ENCODE results near the gene IGIP. TPM values are rescaled to one million over a fixed set of nuclear protein-coding genes. Genes with fewer than 3 reads are reported as not detected.
A peak's percentile ranks its signal among the peaks of the same experiment; 100 is the strongest.

Gene IGIP
- total RNA-seq, 3 donors from 2014 or later (not counting 1 experiment from before 2014, with no cell fraction given), result 2.2 to 4.0 (median 4.0) TPM

DNA sequence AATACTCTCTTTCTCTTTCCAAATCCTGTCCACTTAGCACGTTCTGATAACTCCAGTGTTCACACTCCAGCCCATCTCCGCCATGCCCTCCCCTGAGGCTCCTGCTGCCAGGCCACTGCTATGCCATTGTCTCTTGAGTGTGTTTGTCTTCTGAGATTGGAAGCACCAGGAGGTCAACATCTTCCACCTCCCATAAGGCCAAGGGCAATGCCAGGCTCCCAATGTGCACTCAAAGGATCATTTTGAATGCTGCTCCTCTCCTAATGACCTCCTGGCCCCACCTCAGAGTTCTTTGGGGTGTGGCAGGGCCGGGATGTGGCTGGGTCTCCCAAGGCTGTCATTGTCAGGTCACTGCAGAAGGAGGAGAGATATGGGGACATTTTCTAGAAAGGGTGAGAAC, 19.5 kb downstream of the IGIP start:
- intact Hi-C loops (cut with micrococcal nuclease), result no loop called here
- no peaks in the 10 kb centered on the region for H3K36me3 Mint-ChIP-seq
- H3K4me1 Mint-ChIP-seq, result peaks cover 8 to 28% of the 10 kb centered on the region in 2 donors
- peaks cover 14% of the 10 kb centered on the region for H3K4me1 ChIP-seq (ENCODE audit: control insufficient read depth, insufficient read depth, low read length)
- no peaks in the 10 kb centered on the region for H3K9me3 Mint-ChIP-seq
- H3K27me3 Mint-ChIP-seq (ENCODE audit: low read depth in 2 of 2), result peaks cover 29% of the 10 kb centered on the region in 2 donors
- peak overlapping the region; percentile 45 for H3K4me3 Mint-ChIP-seq
- no peaks in the 10 kb centered on the region for H3K36me3 ChIP-seq (ENCODE audit: control insufficient read depth, insufficient read depth, low read length)
- H3K9me3 ChIP-seq (ENCODE audit: control insufficient read depth, insufficient read depth, low read length), result no peaks in the 10 kb centered on the region
- no peak for ATAC-seq
- H3K27ac ChIP-seq (ENCODE audit: low read length), result no peak overlapping the region
- WGBS (ENCODE audit: insufficient coverage), result 89% methylated on average over 3 of the region's 3 CpGs
- no peak overlapping the region for H3K27ac Mint-ChIP-seq
- peaks cover 18% of the 10 kb centered on the region for H3K27me3 ChIP-seq (ENCODE audit: control insufficient read depth, insufficient read depth, low read length)
- no peak for DNase-seq
- H3K4me3 ChIP-seq (ENCODE audit: low read length), result no peak overlapping the region
- TF ChIP-seq CTCF (IDR thresholded peaks at IDR 0.05), result no peak

- no peak overlapping the region for H3K4me3 Mint-ChIP-seq
- intact Hi-C loops (cut with micrococcal nuclease), result no loop called here
- H3K27me3 ChIP-seq (ENCODE audit: control insufficient read depth, insufficient read depth, low read length), result peaks cover 18% of the 10 kb centered on the region
- no peaks in the 10 kb centered on the region for H3K9me3 ChIP-seq (ENCODE audit: control insufficient read depth, insufficient read depth, low read length)
- whole genome bisulfite sequencing (ENCODE audit: insufficient coverage), result 4% methylated on average over 63 of the region's 64 CpGs
- peak; percentile 55 to 77 (median 76) for ATAC-seq
- no peak overlapping the region for H3K27ac Mint-ChIP-seq
- H3K27me3 Mint-ChIP-seq (ENCODE audit: low read depth in 2 of 2), result peaks cover 29% of the 10 kb centered on the region in 2 donors
- H3K36me3 ChIP-seq (ENCODE audit: control insufficient read depth, insufficient read depth, low read length), result no peaks in the 10 kb centered on the region
- peaks cover 8 to 28% of the 10 kb centered on the region in 2 donors for H3K4me1 Mint-ChIP-seq
- no peaks in the 10 kb centered on the region for H3K9me3 Mint-ChIP-seq
- H3K4me3 ChIP-seq (ENCODE audit: low read length), result no peak overlapping the region
- peak; percentile 45 for TF ChIP-seq CTCF (IDR thresholded peaks at IDR 0.05)
- H3K4me1 ChIP-seq (ENCODE audit: control insufficient read depth, insufficient read depth, low read length), result peaks cover 14% of the 10 kb centered on the region
- H3K36me3 Mint-ChIP-seq, result no peaks in the 10 kb centered on the region
- peak; percentile 54 to 75 for DNase-seq
- no peak overlapping the region for H3K27ac ChIP-seq (ENCODE audit: low read length)
These were observed 20.2 kb downstream of the IGIP start for GRCh38 chr5:140145818-140146522.

- Mint-ChIP-seq H3K27me3 (ENCODE audit: low read depth in 2 of 2) (peaks cover 29% of the 10 kb centered on the region in 2 donors), H3K27ac (no peak overlapping the region), H3K36me3 (no peaks in the 10 kb centered on the region), H3K9me3 (no peaks in the 10 kb centered on the region), H3K4me1 (peaks cover 8 to 28% of the 10 kb centered on the region in 2 donors), H3K4me3 (peak overlapping the region; percentile 28)
- intact Hi-C loops (cut with micrococcal nuclease), result no loop called here
- TF ChIP-seq CTCF (IDR thresholded peaks at IDR 0.05), result no peak
- 32% methylated on average over 14 of the region's 14 CpGs for WGBS (ENCODE audit: insufficient coverage)
- Histone ChIP-seq H3K4me3 (ENCODE audit: low read length) (no peak overlapping the region), H3K27ac (ENCODE audit: low read length) (no peak overlapping the region), H3K9me3 (ENCODE audit: control insufficient read depth, insufficient read depth, low read length) (no peaks in the 10 kb centered on the region), H3K4me1 (ENCODE audit: control insufficient read depth, insufficient read depth, low read length) (peaks cover 14% of the 10 kb centered on the region), H3K36me3 (ENCODE audit: control insufficient read depth, insufficient read depth, low read length) (no peaks in the 10 kb centered on the region), H3K27me3 (ENCODE audit: control insufficient read depth, insufficient read depth, low read length) (peaks cover 18% of the 10 kb centered on the region)
- no peak for DNase-seq
- no peak for ATAC-seq
These were observed 20.7 kb downstream of the IGIP start for GRCh38 chr5:140146523-140146842.

DNA sequence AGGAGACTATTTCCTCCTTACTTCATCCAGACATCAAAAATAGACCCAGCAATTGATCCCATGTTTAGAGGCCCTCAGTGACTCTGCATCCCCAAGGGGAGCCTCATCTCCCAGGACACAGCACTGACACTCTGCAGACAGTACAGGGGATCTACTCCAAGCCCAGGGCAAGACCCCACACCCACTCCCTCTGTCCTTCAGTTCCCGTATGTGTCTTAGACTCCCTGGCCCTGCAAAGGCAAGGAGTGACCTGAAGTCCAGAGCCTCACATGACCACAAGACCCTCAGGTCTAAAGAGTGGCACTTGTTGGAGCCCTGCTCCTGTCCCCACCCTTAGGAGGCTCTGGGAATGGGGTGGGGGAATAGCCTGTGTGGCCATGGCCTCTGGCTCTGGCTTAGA, 21.7 kb downstream of the IGIP start:
- Mint-ChIP-seq H3K9me3 (no peaks in the 10 kb centered on the region), H3K4me3 (no peak overlapping the region), H3K4me1 (peaks cover 8 to 34% of the 10 kb centered on the region in 2 donors), H3K36me3 (no peaks in the 10 kb centered on the region), H3K27ac (no peak overlapping the region), H3K27me3 (ENCODE audit: low read depth in 2 of 2) (peaks cover 29% of the 10 kb centered on the region in 2 donors)
- 94% methylated on average over 1 of the region's 1 CpG for WGBS (ENCODE audit: insufficient coverage)
- DNase-seq, result no peak
- no peak for ATAC-seq
- no peak overlapping the region for H3K4me3 ChIP-seq (ENCODE audit: low read length)
- intact Hi-C loops (cut with micrococcal nuclease), result no loop called here
- H3K27me3 ChIP-seq (ENCODE audit: control insufficient read depth, insufficient read depth, low read length), result peaks cover 18% of the 10 kb centered on the region
- no peaks in the 10 kb centered on the region for H3K9me3 ChIP-seq (ENCODE audit: control insufficient read depth, insufficient read depth, low read length)
- H3K4me1 ChIP-seq (ENCODE audit: control insufficient read depth, insufficient read depth, low read length), result peaks cover 16% of the 10 kb centered on the region
- H3K27ac ChIP-seq (ENCODE audit: low read length), result no peak overlapping the region
- TF ChIP-seq CTCF (IDR thresholded peaks at IDR 0.05), result no peak
- H3K36me3 ChIP-seq (ENCODE audit: control insufficient read depth, insufficient read depth, low read length), result no peaks in the 10 kb centered on the region
